Measurements from ENCODE around the gene POR. TPM values are rescaled to one million over a fixed set of nuclear protein-coding genes. Genes with fewer than 3 reads are reported as not detected.
A peak's percentile ranks its signal among the peaks of the same experiment; 100 is the strongest.
"Not testable (repeated sequence)": the region's sequence is repeated elsewhere in the genome, so short reads cannot be mapped to it uniquely, and the experiment has no call there.

The POR gene
- total and polyA plus RNA-seq, 5 donors from 2014 or later: 51.3 to 68.0 (median 60.5) TPM

DNA sequence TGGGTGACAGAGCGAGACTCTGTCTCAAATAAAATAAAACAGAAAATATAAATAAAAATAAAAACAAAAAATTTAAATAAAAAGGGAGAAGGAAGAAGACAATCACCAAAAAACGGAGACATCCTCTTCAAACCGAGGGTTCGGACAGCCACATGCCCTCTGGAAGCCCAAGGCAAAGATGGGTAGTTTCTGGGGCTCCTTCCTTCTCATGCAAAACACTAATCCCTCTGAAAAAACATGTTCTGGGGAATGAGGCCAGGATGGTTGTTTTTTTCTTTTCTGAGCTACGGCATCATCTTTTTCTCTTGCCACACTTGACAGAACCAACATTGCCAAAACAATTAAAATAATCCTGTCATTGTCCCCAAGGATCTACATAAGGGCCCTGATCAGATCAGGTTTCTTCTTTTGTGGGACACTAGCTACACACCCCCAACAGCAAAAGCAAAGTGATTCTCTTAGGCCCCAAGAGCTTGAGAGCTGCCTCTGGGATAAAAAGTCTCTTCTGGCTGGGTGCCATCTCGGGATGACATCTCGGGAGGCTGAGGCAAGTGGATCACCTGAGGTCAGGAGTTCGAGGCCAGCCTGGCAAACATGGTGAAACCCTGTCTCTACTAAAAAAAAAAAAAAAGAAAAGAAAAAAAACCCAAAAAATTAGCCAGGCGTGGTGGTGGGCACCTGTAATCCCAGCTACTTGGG is 14.2 kb upstream of the POR start:
- Histone ChIP-seq H3K4me1 (ENCODE audit: control insufficient read depth, insufficient read depth, low read length, poor library complexity, severe bottlenecking) (no peaks in the 10 kb centered on the region), H3K36me3 (ENCODE audit: control insufficient read depth, insufficient read depth, low read length) (no peaks in the 10 kb centered on the region), H3K4me3 (ENCODE audit: low read depth, low read length) (no peak overlapping the region), H3K27me3 (ENCODE audit: control insufficient read depth, insufficient read depth, low read length) (no peaks in the 10 kb centered on the region), H3K9me3 (ENCODE audit: control insufficient read depth in 2 of 2, low read length in 2 of 2) (no peaks in the 10 kb centered on the region), H3K27ac (ENCODE audit: insufficient read depth, low read length, poor library complexity, severe bottlenecking) (no peak overlapping the region)
- Mint-ChIP-seq H3K4me1 (no peaks in the 10 kb centered on the region), H3K27me3 (peaks cover 4% of the 10 kb centered on the region), H3K36me3 (no peaks in the 10 kb centered on the region), H3K4me3 (no peak overlapping the region), H3K27ac (no peak overlapping the region), H3K9me3 (peaks cover 0 to 2% (median 0%) of the 10 kb centered on the region in 7 donors)
- DNase-seq (no peak), ATAC-seq (ENCODE audit: low read depth in 2 of 2) (no peak)

DNA sequence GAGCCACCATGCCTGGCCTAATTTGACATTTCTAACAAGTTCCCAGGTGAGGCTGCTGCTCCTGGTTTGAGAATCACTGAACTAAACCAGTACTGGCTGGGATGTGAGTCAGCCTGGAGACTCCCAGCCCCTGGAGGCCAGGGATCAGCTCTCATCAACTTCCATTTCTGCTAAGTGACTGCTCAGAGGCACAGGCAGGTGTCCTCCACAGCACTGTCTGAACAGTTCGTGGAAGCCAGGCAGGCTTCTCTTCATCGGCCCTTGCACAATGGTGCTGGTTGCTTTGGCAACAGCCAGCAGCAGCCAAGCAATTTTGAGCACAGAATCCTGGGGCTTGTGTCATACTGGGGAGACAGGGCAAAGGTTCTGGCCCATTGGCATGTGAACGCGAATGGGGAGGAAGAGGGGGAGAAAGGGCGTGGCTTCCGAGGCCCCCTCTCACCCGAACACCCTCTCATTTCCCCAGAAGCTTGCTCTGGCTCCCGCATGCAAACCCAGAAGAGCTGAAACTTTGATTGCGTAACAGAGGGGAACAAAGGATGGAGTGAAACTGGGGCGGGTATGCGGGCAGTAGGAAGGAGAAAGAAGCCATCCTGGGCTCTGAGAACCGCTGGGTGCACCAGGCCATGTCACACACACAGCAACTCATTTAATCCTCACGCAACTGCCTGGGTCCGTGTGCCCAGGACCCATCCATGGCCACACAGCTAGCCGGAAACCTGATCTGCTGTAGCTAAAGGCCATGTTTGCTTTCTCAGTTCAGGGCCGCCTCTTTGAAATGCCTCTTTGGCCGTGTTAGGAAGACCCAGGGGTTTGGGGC is 9.0 kb upstream of the POR start:
- Mint-ChIP-seq H3K4me1 (no peaks in the 10 kb centered on the region), H3K4me3 (no peak overlapping the region), H3K9me3 (no peaks in the 10 kb centered on the region), H3K27ac (no peak overlapping the region), H3K27me3 (peaks cover 9% of the 10 kb centered on the region), H3K36me3 (no peaks in the 10 kb centered on the region)
- Histone ChIP-seq H3K4me3 (ENCODE audit: low read depth, low read length) (no peak overlapping the region), H3K27me3 (ENCODE audit: control insufficient read depth, insufficient read depth, low read length) (no peaks in the 10 kb centered on the region), H3K4me1 (ENCODE audit: control insufficient read depth, insufficient read depth, low read length, poor library complexity, severe bottlenecking) (no peaks in the 10 kb centered on the region), H3K9me3 (ENCODE audit: control insufficient read depth in 2 of 2, low read length in 2 of 2) (no peaks in the 10 kb centered on the region), H3K36me3 (ENCODE audit: control insufficient read depth, insufficient read depth, low read length) (no peaks in the 10 kb centered on the region), H3K27ac (ENCODE audit: insufficient read depth, low read length, poor library complexity, severe bottlenecking) (no peak overlapping the region)
- DNase-seq (peak in 1 of 3 donors; percentile 13), ATAC-seq (ENCODE audit: low read depth in 2 of 2) (no peak)

DNA sequence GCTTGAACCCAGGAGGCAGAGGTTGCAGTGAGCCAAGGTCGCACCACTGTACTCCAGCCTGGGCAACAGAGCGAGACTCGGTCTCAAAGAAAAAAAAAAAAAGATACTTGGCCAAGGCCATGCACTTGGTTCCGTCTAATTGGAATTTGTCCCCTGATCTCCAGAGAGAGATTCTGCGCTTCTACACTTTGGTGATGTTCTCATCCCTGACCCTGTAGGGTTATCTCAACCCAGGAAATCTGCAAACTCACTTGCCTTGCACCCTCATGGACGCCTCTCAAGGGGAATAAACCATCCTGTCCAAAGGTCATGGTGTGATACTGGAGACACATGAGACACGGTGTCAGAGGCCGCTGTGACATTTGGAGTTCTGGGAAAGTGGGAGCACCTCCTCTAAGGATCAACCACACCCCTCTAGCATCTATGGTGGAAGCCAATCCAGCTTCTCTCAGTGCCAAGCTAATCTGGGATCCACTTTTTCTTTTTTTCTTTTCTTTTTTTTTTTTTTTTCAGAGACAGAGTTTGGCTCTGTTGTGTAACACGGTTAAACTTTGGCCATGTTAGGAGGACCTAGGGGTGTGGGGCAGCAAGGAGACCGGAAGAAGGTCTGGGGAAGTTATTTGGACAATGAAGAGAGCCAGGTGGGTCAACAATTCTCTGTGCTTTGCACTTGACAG is 7.8 kb upstream of the POR start:
- Histone ChIP-seq H3K4me1 (ENCODE audit: control insufficient read depth, insufficient read depth, low read length, poor library complexity, severe bottlenecking) (no peaks in the 10 kb centered on the region), H3K36me3 (ENCODE audit: control insufficient read depth, insufficient read depth, low read length) (no peaks in the 10 kb centered on the region), H3K27me3 (ENCODE audit: control insufficient read depth, insufficient read depth, low read length) (no peaks in the 10 kb centered on the region), H3K9me3 (ENCODE audit: control insufficient read depth in 2 of 2, low read length in 2 of 2) (no peaks in the 10 kb centered on the region), H3K27ac (ENCODE audit: insufficient read depth, low read length, poor library complexity, severe bottlenecking) (no peak overlapping the region), H3K4me3 (ENCODE audit: low read depth, low read length) (no peak overlapping the region)
- H3K4me1 Mint-ChIP-seq: no peaks in the 10 kb centered on the region
- H3K27me3 Mint-ChIP-seq: peaks cover 9% of the 10 kb centered on the region
- no peak overlapping the region for H3K27ac Mint-ChIP-seq
- no peaks in the 10 kb centered on the region for H3K36me3 Mint-ChIP-seq
- no peak overlapping the region for H3K4me3 Mint-ChIP-seq
- ATAC-seq (ENCODE audit: low read depth in 2 of 2) (no peak), DNase-seq (no peak)
- no peaks in the 10 kb centered on the region for H3K9me3 Mint-ChIP-seq

DNA sequence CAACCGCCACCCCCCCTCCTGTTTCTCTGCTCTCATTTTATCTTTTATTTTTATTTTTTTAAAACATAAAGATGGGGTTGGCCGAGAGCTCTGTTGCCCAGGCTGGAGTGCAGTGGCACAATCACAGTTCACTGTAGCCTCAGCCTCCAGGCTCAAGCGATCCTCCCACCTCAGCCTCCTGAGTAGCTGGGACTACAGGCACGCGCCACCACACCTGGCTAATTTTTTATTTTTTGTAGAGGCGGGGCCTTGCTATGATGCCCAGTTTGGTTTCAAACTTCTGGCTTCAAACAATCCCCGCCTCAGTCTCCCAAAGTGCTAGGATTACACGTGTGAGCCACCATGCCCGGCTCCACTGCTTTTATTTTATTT is 7.3 kb upstream of the POR start:
- not testable (repeated sequence) for H3K36me3 Mint-ChIP-seq; DNase-seq; H3K4me1 Mint-ChIP-seq; ATAC-seq (ENCODE audit: low read depth in 2 of 2); H3K4me1 ChIP-seq (ENCODE audit: control insufficient read depth, insufficient read depth, low read length, poor library complexity, severe bottlenecking); H3K9me3 Mint-ChIP-seq; H3K4me3 ChIP-seq (ENCODE audit: low read depth, low read length); H3K4me3 Mint-ChIP-seq; H3K9me3 ChIP-seq (ENCODE audit: control insufficient read depth in 2 of 2, low read length in 2 of 2); H3K27me3 ChIP-seq (ENCODE audit: control insufficient read depth, insufficient read depth, low read length); H3K36me3 ChIP-seq (ENCODE audit: control insufficient read depth, insufficient read depth, low read length); H3K27ac ChIP-seq (ENCODE audit: insufficient read depth, low read length, poor library complexity, severe bottlenecking); H3K27ac Mint-ChIP-seq; H3K27me3 Mint-ChIP-seq

DNA sequence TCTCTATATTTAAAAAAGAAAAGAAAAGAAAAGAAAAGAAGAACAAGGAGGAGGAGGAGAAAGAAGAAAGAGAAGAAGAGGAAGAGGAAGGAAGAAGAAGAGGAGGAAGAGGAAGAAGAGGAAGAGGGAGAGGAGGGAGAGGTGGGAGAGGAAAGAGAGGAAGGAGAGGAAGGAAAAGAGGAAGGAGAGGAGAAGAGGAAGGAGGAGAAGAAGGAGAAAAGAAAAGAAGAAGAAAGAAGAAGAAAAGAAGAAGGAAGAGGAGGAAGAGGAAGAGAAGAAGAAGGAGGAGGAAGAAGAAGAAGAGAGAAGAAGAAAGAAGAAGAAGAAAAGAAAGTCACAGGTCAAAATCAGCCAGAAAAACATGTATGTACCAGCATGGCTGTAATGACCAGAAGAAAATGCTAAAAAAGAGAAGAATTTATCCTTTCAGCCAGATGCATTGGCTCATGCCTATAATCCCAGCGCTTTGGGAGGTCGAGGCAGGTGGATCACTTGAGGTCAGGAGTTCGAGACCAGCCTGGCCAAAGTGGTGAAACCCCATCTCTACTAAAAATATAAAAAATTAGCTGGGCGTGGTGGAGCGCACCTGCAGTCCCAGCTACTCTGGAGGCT is 5.3 kb upstream of the POR start:
- Mint-ChIP-seq H3K36me3 (no peaks in the 10 kb centered on the region), H3K9me3 (no peaks in the 10 kb centered on the region), H3K4me1 (peaks cover 0 to 12% (median 4%) of the 10 kb centered on the region in 4 donors), H3K4me3 (peak overlapping the region in 1 of 4 donors; percentile 25), H3K27me3 (peaks cover 6% of the 10 kb centered on the region), H3K27ac (peak overlapping the region in 1 of 3 donors; percentile 32)
- H3K27me3 ChIP-seq (ENCODE audit: control insufficient read depth, insufficient read depth, low read length): no peaks in the 10 kb centered on the region
- no peak for ATAC-seq (ENCODE audit: low read depth in 2 of 2)
- H3K36me3 ChIP-seq (ENCODE audit: control insufficient read depth, insufficient read depth, low read length): no peaks in the 10 kb centered on the region
- no peaks in the 10 kb centered on the region for H3K9me3 ChIP-seq (ENCODE audit: control insufficient read depth in 2 of 2, low read length in 2 of 2)
- DNase-seq: no peak
- H3K4me1 ChIP-seq (ENCODE audit: control insufficient read depth, insufficient read depth, low read length, poor library complexity, severe bottlenecking): peaks cover 10% of the 10 kb centered on the region
- no peak overlapping the region for H3K4me3 ChIP-seq (ENCODE audit: low read depth, low read length)
- H3K27ac ChIP-seq (ENCODE audit: insufficient read depth, low read length, poor library complexity, severe bottlenecking): no peak overlapping the region

DNA sequence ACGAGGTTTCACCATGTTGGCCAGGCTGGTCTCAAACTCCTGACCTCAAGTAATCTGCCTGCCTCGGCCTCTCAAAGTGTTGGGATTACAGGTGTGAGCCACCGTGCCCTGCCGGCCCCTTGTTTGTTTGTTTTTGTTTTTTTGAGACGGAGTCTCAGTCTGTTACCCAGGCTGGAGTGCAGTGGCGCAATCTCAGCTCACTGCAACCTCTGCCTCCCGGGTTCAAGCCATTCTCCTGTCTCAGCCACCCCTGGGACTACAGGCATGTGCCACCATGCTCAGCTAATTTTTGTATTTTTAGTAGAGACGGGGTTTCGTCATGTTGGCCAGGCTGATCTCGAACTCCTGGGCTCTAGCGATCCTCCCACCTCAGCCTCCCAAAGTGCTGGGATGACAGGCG is 3.8 kb upstream of the POR start:
- not testable (repeated sequence) for H3K9me3 ChIP-seq (ENCODE audit: control insufficient read depth in 2 of 2, low read length in 2 of 2); H3K27me3 Mint-ChIP-seq; H3K36me3 Mint-ChIP-seq; DNase-seq; H3K4me3 ChIP-seq (ENCODE audit: low read depth, low read length); H3K27ac Mint-ChIP-seq; H3K9me3 Mint-ChIP-seq; H3K27me3 ChIP-seq (ENCODE audit: control insufficient read depth, insufficient read depth, low read length); H3K36me3 ChIP-seq (ENCODE audit: control insufficient read depth, insufficient read depth, low read length); H3K27ac ChIP-seq (ENCODE audit: insufficient read depth, low read length, poor library complexity, severe bottlenecking); ATAC-seq (ENCODE audit: low read depth in 2 of 2)
- Mint-ChIP-seq H3K4me1 (peaks cover 0 to 19% (median 10%) of the 10 kb centered on the region in 4 donors), H3K4me3 (peak overlapping the region in 1 of 4 donors; percentile 47)
- H3K4me1 ChIP-seq (ENCODE audit: control insufficient read depth, insufficient read depth, low read length, poor library complexity, severe bottlenecking): peaks cover 18% of the 10 kb centered on the region

DNA sequence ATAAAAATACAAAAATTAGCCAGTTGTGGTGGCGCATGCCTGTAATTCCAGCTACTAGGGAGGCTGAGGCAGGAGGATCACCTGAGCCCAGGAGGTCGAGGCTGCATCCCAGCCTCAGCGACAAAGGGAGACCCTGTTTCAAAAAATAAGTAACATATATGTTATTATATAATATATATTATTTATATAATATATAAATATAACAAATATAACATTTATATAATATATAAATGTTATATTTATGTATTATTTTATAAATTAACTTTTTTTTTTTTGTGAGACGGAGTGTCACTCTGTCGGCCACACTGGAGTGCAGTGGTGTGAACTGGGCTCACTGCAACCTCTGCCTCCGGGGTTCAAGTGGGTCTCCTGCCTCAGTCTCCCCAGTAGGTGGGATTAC is 1.5 kb upstream of the POR start:
- Mint-ChIP-seq H3K4me1 (peaks cover 0 to 36% (median 18%) of the 10 kb centered on the region in 4 donors), H3K36me3 (no peaks in the 10 kb centered on the region), H3K9me3 (no peaks in the 10 kb centered on the region), H3K27ac (peak overlapping the region in 2 of 3 donors; percentile 95 to 98), H3K27me3 (peaks cover 9% of the 10 kb centered on the region), H3K4me3 (peak overlapping the region in 3 of 4 donors; percentile 93 to 99 (median 95))
- Histone ChIP-seq H3K27ac (ENCODE audit: insufficient read depth, low read length, poor library complexity, severe bottlenecking) (no peak overlapping the region), H3K4me1 (ENCODE audit: control insufficient read depth, insufficient read depth, low read length, poor library complexity, severe bottlenecking) (peaks cover 23% of the 10 kb centered on the region), H3K36me3 (ENCODE audit: control insufficient read depth, insufficient read depth, low read length) (no peaks in the 10 kb centered on the region), H3K9me3 (ENCODE audit: control insufficient read depth in 2 of 2, low read length in 2 of 2) (no peaks in the 10 kb centered on the region), H3K27me3 (ENCODE audit: control insufficient read depth, insufficient read depth, low read length) (no peaks in the 10 kb centered on the region), H3K4me3 (ENCODE audit: low read depth, low read length) (no peak overlapping the region)
- ATAC-seq (ENCODE audit: low read depth in 2 of 2): no peak
- DNase-seq: no peak
